GM12873 (cell line): ENCODE data around the gene WDR70.

ENCODE experiments used
- CTCF ChIP-seq: IDR thresholded peaks from 2 replicates; pipeline ENCODE4 v1.5.1; 2012; ENCODE audit warnings: low read depth, mild to moderate bottlenecking, moderate library complexity, low read length, control low read depth; ENCODE audit not compliant: insufficient read depth; ENCODE audit errors: missing control alignments

Gene WDR70

GRCh38 chr5:37568893-37569292, 189.8 kb downstream of the WDR70 start:
- TF ChIP-seq CTCF, result no peak

- TF ChIP-seq CTCF, result no peak
Measured at GRCh38 chr5:37569466-37569865, 190.3 kb downstream of the WDR70 start.

- TF ChIP-seq CTCF, result no peak
Measured at GRCh38 chr5:37570597-37570996, 191.5 kb downstream of the WDR70 start.

GRCh38 chr5:37571985-37572384, 192.9 kb downstream of the WDR70 start:
- TF ChIP-seq CTCF, result no peak

GRCh38 chr5:37575541-37576489, 196.7 kb downstream of the WDR70 start:
- no peak for TF ChIP-seq CTCF

- TF ChIP-seq CTCF, result no peak
Measured at GRCh38 chr5:37576552-37576951, 197.4 kb downstream of the WDR70 start.

GRCh38 chr5:37578176-37578575, 199.1 kb downstream of the WDR70 start:
- no peak for TF ChIP-seq CTCF
